ENCODE data around the gene UTRN.

The UTRN gene

DNA sequence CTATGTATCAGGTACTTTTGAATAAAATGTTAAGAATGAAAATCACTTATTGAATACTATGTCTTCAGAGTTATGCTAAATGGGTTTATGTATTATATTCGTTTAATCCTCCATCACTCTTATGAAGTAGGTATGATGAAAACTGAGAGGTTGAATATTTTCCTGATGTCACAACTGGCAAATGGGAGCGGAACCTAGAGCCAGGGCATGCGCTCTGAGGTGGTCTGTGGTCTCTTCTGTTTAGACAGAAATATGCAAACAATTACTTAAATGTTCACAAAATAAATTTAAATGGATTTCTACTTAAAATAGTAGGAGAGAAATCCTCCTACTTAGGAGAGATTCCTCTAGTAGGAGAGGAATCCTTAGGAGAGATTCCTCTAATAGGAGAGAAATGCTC lies 21.3 kb upstream of the UTRN start:
- Histone ChIP-seq H3K27ac (ENCODE audit: insufficient read depth, low read depth, low read length, poor library complexity, severe bottlenecking) (peak overlapping the region; percentile 77), H3K9me3 (ENCODE audit: control insufficient read depth, low read length) (no peaks in the 10 kb centered on the region)
- 100% methylated on average over 3 of the region's 3 CpGs; no CpG with 5 or more reads in 1 of the 2 experiments for WGBS, 2 experiments

DNA sequence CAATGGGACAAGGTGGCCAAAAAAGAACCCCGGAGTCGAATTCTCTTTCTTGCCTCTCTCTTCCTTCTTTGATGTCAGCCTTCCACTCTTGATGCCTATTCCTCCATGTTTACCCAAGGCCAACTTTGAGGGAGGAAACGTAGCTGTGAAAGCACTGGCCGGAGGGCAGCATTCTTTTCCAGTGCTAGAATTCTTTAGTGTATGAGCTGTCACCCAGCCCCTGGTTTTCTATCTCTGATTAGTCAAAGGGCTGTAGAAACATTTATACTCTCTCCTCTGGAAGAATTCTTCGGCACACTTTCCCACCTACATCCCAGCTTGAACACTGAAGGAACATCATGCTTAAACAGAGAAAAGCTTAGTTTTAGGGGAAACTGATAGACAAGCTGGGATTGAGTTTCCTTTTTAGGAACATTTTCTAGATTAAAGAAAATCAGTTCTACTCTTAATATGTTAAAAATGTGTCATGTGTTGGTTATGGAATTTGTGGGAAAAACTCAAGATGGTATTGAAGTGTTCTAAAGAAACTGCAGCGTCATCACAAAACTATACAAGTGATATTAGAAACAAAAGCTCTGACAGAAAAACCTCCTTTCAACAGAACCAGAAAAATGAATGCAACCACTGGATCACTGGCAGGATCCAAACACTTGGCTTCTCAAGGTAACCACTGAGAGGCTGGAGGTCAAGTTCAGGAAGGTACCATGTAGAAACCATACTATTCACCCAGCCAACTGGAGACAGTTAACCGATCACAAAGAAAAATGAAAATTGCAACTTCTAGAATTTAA lies 20.7 kb upstream of the UTRN start:
- H3K9me3 ChIP-seq (ENCODE audit: control insufficient read depth, low read length), result no peaks in the 10 kb centered on the region
- H3K27ac ChIP-seq (ENCODE audit: insufficient read depth, low read depth, low read length, poor library complexity, severe bottlenecking), result peak overlapping the region; percentile 77
- H3K27me3 ChIP-seq (ENCODE audit: control insufficient read depth, insufficient read depth, low read length, poor library complexity, severe bottlenecking), result no peaks in the 10 kb centered on the region
- peaks cover 5% of the 10 kb centered on the region for H3K36me3 ChIP-seq (ENCODE audit: control insufficient read depth, insufficient read depth, low read length)
- peaks cover 15% of the 10 kb centered on the region for H3K4me1 ChIP-seq (ENCODE audit: control insufficient read depth, insufficient read depth, low read length)
- 52 to 57% methylated on average over 7 of the region's 7 CpGs for WGBS, 2 experiments
- no peak overlapping the region for H3K4me3 ChIP-seq (ENCODE audit: insufficient read depth, low read depth, low read length)

More for the DNA sequence above, 21.3 kb upstream of the UTRN start:
- Histone ChIP-seq H3K4me1 (ENCODE audit: control insufficient read depth, insufficient read depth, low read length) (peaks cover 15% of the 10 kb centered on the region), H3K27me3 (ENCODE audit: control insufficient read depth, insufficient read depth, low read length, poor library complexity, severe bottlenecking) (no peaks in the 10 kb centered on the region), H3K36me3 (ENCODE audit: control insufficient read depth, insufficient read depth, low read length) (peaks cover 5% of the 10 kb centered on the region), H3K4me3 (ENCODE audit: insufficient read depth, low read depth, low read length) (no peak overlapping the region)

DNA sequence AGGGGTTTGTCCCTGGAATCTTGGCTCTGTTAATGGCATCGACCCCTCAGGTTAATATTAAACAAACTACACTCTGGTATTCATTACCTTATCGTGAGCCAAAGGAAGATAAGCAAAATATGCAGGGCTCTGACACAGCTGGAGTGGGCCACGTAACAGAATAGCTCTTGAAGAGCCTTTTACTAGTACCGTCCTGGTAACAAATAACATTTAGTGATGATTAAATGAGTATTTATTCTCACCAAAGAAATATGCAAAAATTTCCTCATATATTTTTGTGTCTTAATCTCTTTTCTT lies 20.1 kb upstream of the UTRN start:
- Histone ChIP-seq H3K36me3 (ENCODE audit: control insufficient read depth, insufficient read depth, low read length) (peaks cover 5% of the 10 kb centered on the region), H3K27ac (ENCODE audit: insufficient read depth, low read depth, low read length, poor library complexity, severe bottlenecking) (no peak overlapping the region), H3K4me1 (ENCODE audit: control insufficient read depth, insufficient read depth, low read length) (peaks cover 15% of the 10 kb centered on the region), H3K27me3 (ENCODE audit: control insufficient read depth, insufficient read depth, low read length, poor library complexity, severe bottlenecking) (no peaks in the 10 kb centered on the region), H3K4me3 (ENCODE audit: insufficient read depth, low read depth, low read length) (no peak overlapping the region), H3K9me3 (ENCODE audit: control insufficient read depth, low read length) (no peaks in the 10 kb centered on the region)
- WGBS, 2 experiments, result 26 to 29% methylated on average over 3 of the region's 4 CpGs

DNA sequence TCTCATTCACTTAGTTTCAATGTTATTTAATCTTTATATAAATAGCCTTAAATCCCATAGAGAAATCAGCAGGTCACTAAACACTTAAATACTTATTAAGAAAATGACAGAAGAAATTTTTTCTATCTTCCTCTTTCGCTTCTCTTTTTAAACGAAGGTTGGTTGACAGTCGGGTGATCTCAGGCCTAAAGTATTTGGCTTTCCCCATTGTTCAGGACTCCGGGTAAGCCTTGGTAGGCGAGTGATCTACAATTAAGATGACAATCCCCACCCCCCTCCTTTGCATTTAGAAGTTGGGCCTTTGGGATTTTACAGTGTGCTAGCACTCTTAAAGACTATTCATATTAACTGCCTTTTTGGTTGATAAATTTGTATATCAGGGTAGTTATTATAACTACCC lies 19.7 kb upstream of the UTRN start:
- H3K27me3 ChIP-seq (ENCODE audit: control insufficient read depth, insufficient read depth, low read length, poor library complexity, severe bottlenecking), result no peaks in the 10 kb centered on the region
- H3K27ac ChIP-seq (ENCODE audit: insufficient read depth, low read depth, low read length, poor library complexity, severe bottlenecking), result peak overlapping the region; percentile 71
- H3K9me3 ChIP-seq (ENCODE audit: control insufficient read depth, low read length), result no peaks in the 10 kb centered on the region
- peaks cover 5% of the 10 kb centered on the region for H3K36me3 ChIP-seq (ENCODE audit: control insufficient read depth, insufficient read depth, low read length)
- 0 to 2% methylated on average over 5 of the region's 5 CpGs for WGBS, 2 experiments
- peaks cover 15% of the 10 kb centered on the region for H3K4me1 ChIP-seq (ENCODE audit: control insufficient read depth, insufficient read depth, low read length)
- no peak overlapping the region for H3K4me3 ChIP-seq (ENCODE audit: insufficient read depth, low read depth, low read length)

DNA sequence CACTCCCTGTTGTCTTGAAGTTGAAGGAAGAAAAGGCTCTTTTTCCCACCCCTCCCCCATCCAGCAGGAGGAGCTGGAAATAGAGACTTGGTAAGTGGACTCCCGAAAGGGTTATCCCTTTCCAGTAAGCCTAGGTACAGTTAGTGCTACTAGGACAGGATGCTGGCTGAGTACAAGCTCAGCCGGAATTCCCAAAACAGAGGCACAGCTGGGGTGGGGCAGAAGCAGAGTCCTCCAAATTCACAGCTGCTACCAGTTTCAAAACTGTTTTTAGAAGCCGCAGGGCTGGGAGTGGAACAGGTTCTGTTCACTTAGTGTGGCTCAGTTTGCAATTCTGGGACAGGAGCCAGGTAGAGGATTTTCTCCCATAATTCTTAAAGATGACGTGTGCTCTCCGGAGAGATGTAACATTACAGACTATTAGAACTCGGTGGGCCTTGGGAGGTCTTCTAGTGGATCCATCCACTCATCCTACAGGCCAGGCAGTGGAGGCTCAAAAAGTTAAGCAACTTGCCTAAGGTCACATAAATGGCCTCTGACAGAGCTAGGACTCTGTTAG lies 19.0 kb upstream of the UTRN start:
- WGBS, 2 experiments, result 29 to 31% methylated on average over 6 of the region's 6 CpGs
- H3K36me3 ChIP-seq (ENCODE audit: control insufficient read depth, insufficient read depth, low read length), result peaks cover 5% of the 10 kb centered on the region
- H3K27ac ChIP-seq (ENCODE audit: insufficient read depth, low read depth, low read length, poor library complexity, severe bottlenecking), result peak overlapping the region; percentile 71
- no peaks in the 10 kb centered on the region for H3K9me3 ChIP-seq (ENCODE audit: control insufficient read depth, low read length)
- no peaks in the 10 kb centered on the region for H3K27me3 ChIP-seq (ENCODE audit: control insufficient read depth, insufficient read depth, low read length, poor library complexity, severe bottlenecking)
- no peak overlapping the region for H3K4me3 ChIP-seq (ENCODE audit: insufficient read depth, low read depth, low read length)
- H3K4me1 ChIP-seq (ENCODE audit: control insufficient read depth, insufficient read depth, low read length), result peaks cover 15% of the 10 kb centered on the region

- Histone ChIP-seq H3K4me3 (ENCODE audit: insufficient read depth, low read depth, low read length) (no peak overlapping the region), H3K27ac (ENCODE audit: insufficient read depth, low read depth, low read length, poor library complexity, severe bottlenecking) (no peak overlapping the region), H3K36me3 (ENCODE audit: control insufficient read depth, insufficient read depth, low read length) (no peaks in the 10 kb centered on the region), H3K4me1 (ENCODE audit: control insufficient read depth, insufficient read depth, low read length) (peaks cover 15% of the 10 kb centered on the region), H3K9me3 (ENCODE audit: control insufficient read depth, low read length) (no peaks in the 10 kb centered on the region), H3K27me3 (ENCODE audit: control insufficient read depth, insufficient read depth, low read length, poor library complexity, severe bottlenecking) (no peaks in the 10 kb centered on the region)
- WGBS, 2 experiments, result 94 to 97% methylated on average over 3 to 4 of the region's 4 CpGs
These were observed 16.3 kb upstream of the UTRN start for GRCh38 chr6:144268794-144269349.

DNA sequence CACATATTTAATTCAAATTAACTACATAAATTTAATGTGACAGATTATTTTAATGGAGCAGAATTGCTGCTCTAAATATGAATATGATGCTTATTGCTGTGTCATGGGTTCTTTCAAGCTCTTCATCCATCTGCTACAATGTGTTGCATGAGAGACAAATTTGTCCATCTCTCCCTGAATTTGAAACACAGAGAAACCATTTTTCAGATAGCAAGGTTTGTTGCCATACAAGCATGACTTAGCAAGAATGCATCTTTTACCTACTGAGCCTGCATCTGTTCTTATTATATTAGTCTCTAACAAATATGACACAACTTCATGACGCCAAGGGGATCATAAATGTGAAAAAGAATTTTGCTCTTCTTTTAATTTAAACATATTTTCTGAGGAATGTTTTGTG lies 8.0 kb upstream of the UTRN start:
- 100% methylated on average over 1 of the region's 1 CpG; no CpG with 5 or more reads in 1 of the 2 experiments for WGBS, 2 experiments

DNA sequence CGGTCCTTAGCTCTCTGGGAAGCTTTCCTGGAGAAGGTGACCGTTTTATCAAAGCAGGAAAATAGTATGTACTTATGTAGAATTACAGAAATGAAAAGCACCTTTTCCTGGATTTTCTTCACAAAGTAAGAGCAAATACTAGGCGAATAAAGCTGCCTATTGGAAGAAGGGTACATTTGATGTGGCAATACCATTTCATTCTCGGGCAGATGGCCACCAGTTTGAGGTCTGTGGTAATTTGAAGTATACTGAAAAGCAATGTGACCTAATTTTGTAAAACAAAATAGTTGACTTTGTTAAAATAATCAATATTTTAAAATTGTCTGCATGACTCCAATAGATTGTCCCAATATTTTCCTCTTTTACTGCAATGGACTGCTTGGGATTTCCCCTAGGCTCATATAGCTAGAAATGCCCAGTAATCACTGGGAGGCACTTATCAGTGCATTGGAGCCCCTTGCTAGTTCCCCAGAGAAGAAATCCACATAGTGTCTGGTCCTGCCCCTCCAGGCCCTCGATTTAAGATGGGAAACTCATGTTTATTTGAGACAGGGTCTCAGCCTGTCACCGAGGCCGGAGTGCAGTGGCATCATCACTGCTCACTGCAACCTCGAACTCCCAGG lies 7.4 kb upstream of the UTRN start:
- no peaks in the 10 kb centered on the region for H3K9me3 ChIP-seq (ENCODE audit: control insufficient read depth, low read length)
- H3K27ac ChIP-seq (ENCODE audit: insufficient read depth, low read depth, low read length, poor library complexity, severe bottlenecking), result no peak overlapping the region
- 83 to 85% methylated on average over 8 of the region's 8 CpGs for WGBS, 2 experiments
- H3K4me1 ChIP-seq (ENCODE audit: control insufficient read depth, insufficient read depth, low read length), result peaks cover 10% of the 10 kb centered on the region
- no peaks in the 10 kb centered on the region for H3K27me3 ChIP-seq (ENCODE audit: control insufficient read depth, insufficient read depth, low read length, poor library complexity, severe bottlenecking)
- no peak overlapping the region for H3K4me3 ChIP-seq (ENCODE audit: insufficient read depth, low read depth, low read length)
- H3K36me3 ChIP-seq (ENCODE audit: control insufficient read depth, insufficient read depth, low read length), result no peaks in the 10 kb centered on the region

More for the DNA sequence above, 8.0 kb upstream of the UTRN start:
- Histone ChIP-seq H3K4me1 (ENCODE audit: control insufficient read depth, insufficient read depth, low read length) (peaks cover 10% of the 10 kb centered on the region), H3K9me3 (ENCODE audit: control insufficient read depth, low read length) (no peaks in the 10 kb centered on the region), H3K36me3 (ENCODE audit: control insufficient read depth, insufficient read depth, low read length) (no peaks in the 10 kb centered on the region), H3K27me3 (ENCODE audit: control insufficient read depth, insufficient read depth, low read length, poor library complexity, severe bottlenecking) (no peaks in the 10 kb centered on the region), H3K27ac (ENCODE audit: insufficient read depth, low read depth, low read length, poor library complexity, severe bottlenecking) (no peak overlapping the region), H3K4me3 (ENCODE audit: insufficient read depth, low read depth, low read length) (no peak overlapping the region)

GRCh38 chr6:144278659-144279314 lies 6.3 kb upstream of the UTRN start:
- Histone ChIP-seq H3K27me3 (ENCODE audit: control insufficient read depth, insufficient read depth, low read length, poor library complexity, severe bottlenecking) (no peaks in the 10 kb centered on the region), H3K4me3 (ENCODE audit: insufficient read depth, low read depth, low read length) (no peak overlapping the region), H3K9me3 (ENCODE audit: control insufficient read depth, low read length) (no peaks in the 10 kb centered on the region), H3K36me3 (ENCODE audit: control insufficient read depth, insufficient read depth, low read length) (no peaks in the 10 kb centered on the region), H3K4me1 (ENCODE audit: control insufficient read depth, insufficient read depth, low read length) (peaks cover 10% of the 10 kb centered on the region), H3K27ac (ENCODE audit: insufficient read depth, low read depth, low read length, poor library complexity, severe bottlenecking) (no peak overlapping the region)
- 59 to 64% methylated on average over 4 of the region's 4 CpGs for WGBS, 2 experiments
